ENCODE data around the gene PRPF38B.

PRPF38B gene

DNA sequence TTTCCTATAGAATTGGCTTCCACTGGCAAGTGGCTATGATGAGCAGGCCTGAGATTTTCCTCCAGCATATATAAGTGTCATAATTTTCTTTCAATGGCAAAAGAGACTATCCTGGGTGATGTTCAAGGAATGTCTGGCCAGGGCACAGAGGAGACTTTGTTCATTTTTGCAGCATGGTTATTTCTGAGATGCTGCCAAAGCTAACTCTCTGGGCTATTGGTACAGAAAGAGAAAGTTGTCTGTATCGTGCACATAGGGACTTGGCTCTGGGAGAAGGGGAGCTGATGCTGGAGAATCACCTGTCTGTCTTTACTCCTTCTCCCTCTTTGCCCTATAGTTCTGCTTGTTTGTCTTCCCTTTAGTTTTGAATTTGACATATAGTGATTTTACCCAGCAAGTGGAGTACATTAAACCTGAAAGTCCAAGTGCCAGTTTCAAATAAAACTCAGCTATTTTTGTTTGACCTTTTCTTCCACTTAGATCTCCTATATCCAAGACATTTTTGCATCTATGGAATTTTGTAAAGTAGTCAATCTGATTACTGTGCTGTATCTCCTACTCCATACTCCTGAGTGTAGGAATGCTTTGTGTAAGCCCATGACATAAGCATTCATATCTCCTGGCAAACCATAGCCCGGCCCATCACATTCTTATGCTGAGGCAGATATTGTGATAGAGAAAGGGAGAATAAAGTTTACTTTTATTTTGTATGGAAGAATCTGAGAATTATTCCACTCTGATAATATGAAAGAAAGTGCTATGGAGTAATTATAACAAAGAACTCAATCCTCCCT lies 24.5 kb downstream of the PRPF38B start:
- CTCF ChIA-PET: no interaction called here
- no peak for TF ChIP-seq ARNT (IDR thresholded peaks at IDR 0.05)
- TF ChIP-seq FOXK2 (IDR thresholded peaks at IDR 0.05): no peak
- TF ChIP-seq ZNF384 (IDR thresholded peaks at IDR 0.05): no peak
- no peak for TF ChIP-seq BHLHE40 (IDR thresholded peaks at IDR 0.05; ENCODE audit: borderline replicate concordance)
- TF ChIP-seq L3MBTL2 (conservative IDR thresholded peaks at IDR 0.05): no peak
- no peak for TF ChIP-seq FOXM1 (IDR thresholded peaks at IDR 0.05; ENCODE audit: borderline replicate concordance)
- no peak for TF ChIP-seq TARDBP (IDR thresholded peaks at IDR 0.05)
- no peak for TF ChIP-seq LEF1 (IDR thresholded peaks at IDR 0.05; ENCODE audit: borderline replicate concordance)
- TF ChIP-seq HDGF (IDR thresholded peaks at IDR 0.05; ENCODE audit: borderline replicate concordance): no peak
- no peak for TF ChIP-seq NFRKB (IDR thresholded peaks at IDR 0.05)
- no peak for TF ChIP-seq SUZ12 (IDR thresholded peaks at IDR 0.05)
- TF ChIP-seq ELF4 (IDR thresholded peaks at IDR 0.05): no peak
- no peak for TF ChIP-seq SP1 (IDR thresholded peaks at IDR 0.05)
- TF ChIP-seq FOXA1 (IDR thresholded peaks at IDR 0.05): no peak
- TF ChIP-seq, protein P1, sequence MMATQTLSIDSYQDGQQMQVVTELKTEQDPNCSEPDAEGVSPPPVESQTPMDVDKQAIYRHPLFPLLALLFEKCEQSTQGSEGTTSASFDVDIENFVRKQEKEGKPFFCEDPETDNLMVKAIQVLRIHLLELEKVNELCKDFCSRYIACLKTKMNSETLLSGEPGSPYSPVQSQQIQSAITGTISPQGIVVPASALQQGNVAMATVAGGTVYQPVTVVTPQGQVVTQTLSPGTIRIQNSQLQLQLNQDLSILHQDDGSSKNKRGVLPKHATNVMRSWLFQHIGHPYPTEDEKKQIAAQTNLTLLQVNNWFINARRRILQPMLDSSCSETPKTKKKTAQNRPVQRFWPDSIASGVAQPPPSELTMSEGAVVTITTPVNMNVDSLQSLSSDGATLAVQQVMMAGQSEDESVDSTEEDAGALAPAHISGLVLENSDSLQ (IDR thresholded peaks at IDR 0.05): no peak
- TF ChIP-seq CTBP1 (IDR thresholded peaks at IDR 0.05; ENCODE audit: borderline replicate concordance): no peak
- POLR2A ChIA-PET: interaction anchor here (2.1 kb wide), 1 partner anchor 25 kb away, joined by 9 read pairs; the partner anchor contains the start of gene PRPF38B
- DNase-seq (ENCODE audit: extremely low spot score): no peak

DNA sequence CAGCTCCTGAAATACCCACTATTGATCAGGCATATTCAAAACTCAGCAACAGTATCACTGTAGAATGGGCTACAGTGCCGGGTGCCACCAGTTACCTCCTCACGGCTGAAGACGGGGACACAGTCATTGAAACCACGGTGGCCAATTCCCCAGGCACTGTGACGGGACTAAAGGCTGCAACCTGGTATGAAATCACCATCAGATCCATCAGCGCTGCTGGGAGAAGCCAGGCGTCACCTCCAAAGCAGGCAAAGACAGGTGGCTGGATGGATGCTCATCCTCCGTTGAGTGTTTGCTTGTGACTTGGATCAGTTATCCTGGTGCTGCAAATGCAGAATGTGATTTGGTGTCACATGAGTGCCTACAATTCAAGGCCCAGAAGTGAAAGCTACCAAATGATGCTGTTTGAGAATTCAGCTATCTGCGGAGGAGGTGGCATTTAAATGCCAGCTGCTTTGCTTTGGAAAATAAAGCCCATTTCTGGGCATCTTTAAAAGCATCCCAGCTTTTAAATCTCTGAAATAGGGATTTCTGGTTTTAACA lies 25.7 kb downstream of the PRPF38B start:
- DNase-seq (ENCODE audit: extremely low spot score): no peak
- ChIA-PET CTCF (interaction anchor here (0.6 kb wide), 1 partner anchor 365 kb away, joined by 3 read pairs; no protein-coding TSS in a partner anchor), POLR2A (interaction anchor here (2.1 kb wide), 1 partner anchor 26 kb away, joined by 9 read pairs; the partner anchor contains the start of gene PRPF38B)
- TF ChIP-seq L3MBTL2 (conservative IDR thresholded peaks at IDR 0.05) (no peak), ZNF384 (IDR thresholded peaks at IDR 0.05) (no peak), TARDBP (IDR thresholded peaks at IDR 0.05) (no peak), HDGF (IDR thresholded peaks at IDR 0.05; ENCODE audit: borderline replicate concordance) (no peak), BHLHE40 (IDR thresholded peaks at IDR 0.05; ENCODE audit: borderline replicate concordance) (no peak), ELF4 (IDR thresholded peaks at IDR 0.05) (no peak), FOXK2 (IDR thresholded peaks at IDR 0.05) (no peak), LEF1 (IDR thresholded peaks at IDR 0.05; ENCODE audit: borderline replicate concordance) (no peak), SUZ12 (IDR thresholded peaks at IDR 0.05) (no peak), FOXA1 (IDR thresholded peaks at IDR 0.05) (no peak), FOXM1 (IDR thresholded peaks at IDR 0.05; ENCODE audit: borderline replicate concordance) (no peak), SP1 (IDR thresholded peaks at IDR 0.05) (no peak), NFRKB (IDR thresholded peaks at IDR 0.05) (no peak), ARNT (IDR thresholded peaks at IDR 0.05) (no peak), CTBP1 (IDR thresholded peaks at IDR 0.05; ENCODE audit: borderline replicate concordance) (no peak)
- TF ChIP-seq, protein P1 (IDR thresholded peaks at IDR 0.05): no peak

DNA sequence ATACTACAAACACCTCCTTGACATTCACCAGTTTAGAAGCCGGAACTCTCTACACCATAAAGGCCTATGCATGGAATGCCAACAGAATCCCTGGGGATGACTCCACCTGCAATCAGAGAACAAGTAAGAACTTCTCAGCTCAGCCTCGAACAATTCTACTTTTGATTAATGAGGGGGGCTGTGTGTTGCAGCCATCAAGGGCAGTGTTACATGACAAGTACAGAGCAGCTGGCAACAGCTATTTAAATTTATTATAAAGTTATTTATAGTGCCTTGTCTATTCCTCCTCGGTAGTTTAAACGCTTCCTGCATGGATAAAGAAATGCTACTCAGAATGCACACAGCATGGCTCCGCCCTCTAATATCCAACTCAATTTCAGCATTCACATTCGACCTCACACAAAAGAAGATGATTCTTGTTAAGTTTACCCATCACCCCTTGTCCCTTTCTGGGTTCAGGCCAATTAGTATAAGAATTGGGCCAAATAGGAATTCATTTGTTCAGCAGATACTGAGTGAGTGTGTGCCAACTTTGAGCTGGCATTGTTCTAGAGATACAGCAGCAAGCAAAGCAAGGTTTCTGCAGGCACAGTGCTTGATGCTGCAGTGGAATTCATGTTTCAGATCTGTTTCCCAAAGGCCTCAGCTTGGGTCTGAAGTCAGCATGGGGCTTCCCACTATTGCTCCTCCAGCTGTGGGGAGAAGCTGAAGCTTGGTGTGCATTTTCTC lies 27.0 kb downstream of the PRPF38B start:
- ChIA-PET CTCF (no interaction called here), POLR2A (interaction anchor here (2.5 kb wide), 1 partner anchor 27 kb away, joined by 9 read pairs; the partner anchor contains the start of gene PRPF38B)
- DNase-seq (ENCODE audit: extremely low spot score): no peak

DNA sequence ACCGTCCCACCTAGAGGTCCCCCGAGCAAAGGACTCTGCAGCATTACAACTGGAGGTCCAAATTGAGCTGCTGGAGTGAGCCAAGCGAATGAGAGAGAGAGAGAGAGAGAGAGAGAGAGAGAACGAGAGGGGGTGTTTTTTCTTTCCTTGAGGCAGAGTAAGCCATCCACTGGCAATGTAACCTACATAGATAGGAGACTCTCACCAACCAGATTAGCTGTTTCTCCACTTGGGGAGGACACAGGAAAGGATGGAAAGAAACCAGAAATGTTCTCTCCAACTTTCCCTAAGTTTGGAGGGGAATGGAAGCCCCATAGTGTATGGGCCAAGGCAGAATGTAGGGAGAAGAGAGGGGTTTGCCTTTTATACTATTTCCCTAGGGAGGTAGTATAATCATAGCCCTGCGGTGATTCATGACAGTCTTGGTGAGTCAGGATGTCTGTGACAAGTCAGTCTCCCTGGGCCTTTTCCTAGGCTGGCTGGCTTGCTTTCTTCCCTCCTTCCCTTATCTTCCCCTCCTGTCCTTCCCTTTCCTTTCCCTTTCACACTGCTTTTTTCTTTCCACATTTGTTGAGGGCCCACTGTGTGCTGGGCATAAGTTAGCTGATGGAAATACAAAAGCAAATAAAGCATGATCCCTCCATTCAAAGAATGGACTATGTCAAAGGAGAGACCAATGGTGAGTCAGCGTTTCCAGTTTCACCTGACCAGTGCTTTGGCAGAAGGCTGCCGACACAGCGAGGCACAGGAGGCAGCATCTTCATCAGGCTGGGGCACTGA lies 27.7 kb downstream of the PRPF38B start:
- ChIA-PET CTCF (interaction anchor here (0.6 kb wide), 1 partner anchor 12 kb away, joined by 7 read pairs; no protein-coding TSS in a partner anchor), POLR2A (interaction anchor here (2.5 kb wide), 1 partner anchor 28 kb away, joined by 9 read pairs; the partner anchor contains the start of gene PRPF38B)
- TF ChIP-seq ZNF384 (IDR thresholded peaks at IDR 0.05) (no peak), ELF4 (IDR thresholded peaks at IDR 0.05) (no peak), FOXA1 (IDR thresholded peaks at IDR 0.05) (no peak), SUZ12 (IDR thresholded peaks at IDR 0.05) (no peak), BHLHE40 (IDR thresholded peaks at IDR 0.05; ENCODE audit: borderline replicate concordance) (no peak), CTBP1 (IDR thresholded peaks at IDR 0.05; ENCODE audit: borderline replicate concordance) (no peak)
- no peak for DNase-seq (ENCODE audit: extremely low spot score)

More for the DNA sequence above, 27.0 kb downstream of the PRPF38B start:
- TF ChIP-seq L3MBTL2 (conservative IDR thresholded peaks at IDR 0.05) (no peak), NFRKB (IDR thresholded peaks at IDR 0.05) (no peak), HDGF (IDR thresholded peaks at IDR 0.05; ENCODE audit: borderline replicate concordance) (no peak), BHLHE40 (IDR thresholded peaks at IDR 0.05; ENCODE audit: borderline replicate concordance) (no peak), ARNT (IDR thresholded peaks at IDR 0.05) (no peak), FOXK2 (IDR thresholded peaks at IDR 0.05) (no peak), CTBP1 (IDR thresholded peaks at IDR 0.05; ENCODE audit: borderline replicate concordance) (no peak)
- TF ChIP-seq, protein P1 (IDR thresholded peaks at IDR 0.05): no peak

DNA sequence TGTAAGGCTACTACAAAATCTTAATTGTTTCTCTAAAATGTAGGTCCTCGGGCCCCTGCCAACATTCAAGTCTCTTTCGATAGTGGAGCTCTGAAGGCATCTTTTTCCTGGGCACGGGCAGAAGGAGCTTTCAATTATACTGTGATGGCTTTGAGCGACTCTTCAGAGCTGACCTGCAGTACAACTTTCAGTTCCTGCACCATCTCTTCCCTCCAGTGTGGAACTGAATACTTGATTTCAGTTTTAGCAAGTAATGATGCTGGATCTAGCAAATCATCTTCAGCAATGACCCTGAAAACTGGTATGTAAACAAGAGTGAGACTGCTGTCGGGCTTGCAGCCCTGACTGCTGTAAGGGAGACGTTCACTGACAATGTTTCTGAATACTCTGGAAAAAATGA lies 30.2 kb downstream of the PRPF38B start:
- POLR2A ChIA-PET: no interaction called here
- no peak for DNase-seq (ENCODE audit: extremely low spot score)
- TF ChIP-seq SP1 (IDR thresholded peaks at IDR 0.05) (no peak), FOXK2 (IDR thresholded peaks at IDR 0.05) (no peak), FOXA1 (IDR thresholded peaks at IDR 0.05) (no peak), HDGF (IDR thresholded peaks at IDR 0.05; ENCODE audit: borderline replicate concordance) (no peak), TARDBP (IDR thresholded peaks at IDR 0.05) (no peak), FOXM1 (IDR thresholded peaks at IDR 0.05; ENCODE audit: borderline replicate concordance) (no peak), ARNT (IDR thresholded peaks at IDR 0.05) (no peak), CTBP1 (IDR thresholded peaks at IDR 0.05; ENCODE audit: borderline replicate concordance) (no peak), L3MBTL2 (conservative IDR thresholded peaks at IDR 0.05) (no peak), ELF4 (IDR thresholded peaks at IDR 0.05) (no peak), LEF1 (IDR thresholded peaks at IDR 0.05; ENCODE audit: borderline replicate concordance) (no peak), SUZ12 (IDR thresholded peaks at IDR 0.05) (no peak), BHLHE40 (IDR thresholded peaks at IDR 0.05; ENCODE audit: borderline replicate concordance) (no peak), NFRKB (IDR thresholded peaks at IDR 0.05) (no peak), ZNF384 (IDR thresholded peaks at IDR 0.05) (no peak)
- TF ChIP-seq, protein P1 (IDR thresholded peaks at IDR 0.05): no peak
- CTCF ChIA-PET: no interaction called here

Measured in HEK293T (cell line).